ENCODE results near the gene LRRC27. TPM values are rescaled to one million over a fixed set of nuclear protein-coding genes. Genes with fewer than 3 reads are reported as not detected.

Gene LRRC27
- total RNA-seq, 2 experiments from 2014 or later, result 2.4 to 2.8 TPM

DNA sequence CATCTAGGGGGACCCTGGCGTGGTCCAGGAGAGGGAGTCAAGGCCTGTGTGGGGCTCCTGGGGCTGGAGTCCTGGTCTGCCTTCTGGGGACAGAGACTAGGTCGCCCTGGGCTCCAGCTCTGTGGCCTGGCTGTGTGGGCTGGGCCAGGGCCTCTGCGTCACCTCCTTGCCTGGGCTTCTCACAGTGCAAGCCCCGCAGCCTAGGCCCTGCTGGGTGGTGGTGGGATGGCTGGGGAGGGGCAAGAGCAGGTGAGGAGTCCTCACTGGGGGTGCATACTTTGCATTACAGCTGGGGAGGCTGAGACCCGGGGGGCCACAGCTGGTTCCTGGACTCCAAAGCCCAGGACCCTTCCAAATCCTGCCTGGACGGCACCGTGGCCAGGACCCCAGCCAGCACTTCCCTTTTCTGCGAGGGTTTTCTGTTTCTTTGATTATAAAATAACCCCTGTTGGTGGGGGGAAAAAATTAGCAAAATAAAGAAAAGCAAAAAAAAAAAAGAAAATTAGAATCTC is 88.5 kb downstream of the LRRC27 start:
- Histone ChIP-seq H3K27me3 (ENCODE audit: control insufficient read depth in 1 of 2, insufficient read depth in 2 of 2, low read length in 2 of 2) (no peaks in the 10 kb centered on the region), H3K4me1 (ENCODE audit: insufficient read depth, low read length) (peaks cover 49% of the 10 kb centered on the region), H3K9me3 (ENCODE audit: control insufficient read depth in 1 of 2, insufficient read depth in 1 of 2, low read length in 2 of 2) (peaks cover 0 to 4% of the 10 kb centered on the region in 2 experiments), H3K27ac (ENCODE audit: low read depth in 1 of 2, low read length in 2 of 2) (no peak overlapping the region), H3K36me3 (ENCODE audit: insufficient read depth, low read length) (peaks cover 3% of the 10 kb centered on the region), H3K4me3 (ENCODE audit: low read length) (no peak overlapping the region)
- peaks cover 3% of the 10 kb centered on the region for H3K36me3 Mint-ChIP-seq (ENCODE audit: low read depth)
- no peak overlapping the region for H3K27ac Mint-ChIP-seq
- POLR2A ChIA-PET, result no interaction called here
- no peak overlapping the region for H3K4me3 Mint-ChIP-seq
- H3K4me1 Mint-ChIP-seq (ENCODE audit: low read depth), result peaks cover 25% of the 10 kb centered on the region
- ATAC-seq (ENCODE audit: poor library complexity) (no peak), DNase-seq (peak in 1 of 14 experiments; percentile 35)
- intact Hi-C loops (cut with DNase I, micrococcal nuclease), result no loop called here
- no peaks in the 10 kb centered on the region for H3K27me3 Mint-ChIP-seq
- CTCF ChIA-PET, result interaction anchor here (1.1 kb wide), 1 partner anchor 26 kb away, joined by 4 read pairs; no protein-coding TSS in a partner anchor
- no peaks in the 10 kb centered on the region for H3K9me3 Mint-ChIP-seq
- TF ChIP-seq, protein P1, sequence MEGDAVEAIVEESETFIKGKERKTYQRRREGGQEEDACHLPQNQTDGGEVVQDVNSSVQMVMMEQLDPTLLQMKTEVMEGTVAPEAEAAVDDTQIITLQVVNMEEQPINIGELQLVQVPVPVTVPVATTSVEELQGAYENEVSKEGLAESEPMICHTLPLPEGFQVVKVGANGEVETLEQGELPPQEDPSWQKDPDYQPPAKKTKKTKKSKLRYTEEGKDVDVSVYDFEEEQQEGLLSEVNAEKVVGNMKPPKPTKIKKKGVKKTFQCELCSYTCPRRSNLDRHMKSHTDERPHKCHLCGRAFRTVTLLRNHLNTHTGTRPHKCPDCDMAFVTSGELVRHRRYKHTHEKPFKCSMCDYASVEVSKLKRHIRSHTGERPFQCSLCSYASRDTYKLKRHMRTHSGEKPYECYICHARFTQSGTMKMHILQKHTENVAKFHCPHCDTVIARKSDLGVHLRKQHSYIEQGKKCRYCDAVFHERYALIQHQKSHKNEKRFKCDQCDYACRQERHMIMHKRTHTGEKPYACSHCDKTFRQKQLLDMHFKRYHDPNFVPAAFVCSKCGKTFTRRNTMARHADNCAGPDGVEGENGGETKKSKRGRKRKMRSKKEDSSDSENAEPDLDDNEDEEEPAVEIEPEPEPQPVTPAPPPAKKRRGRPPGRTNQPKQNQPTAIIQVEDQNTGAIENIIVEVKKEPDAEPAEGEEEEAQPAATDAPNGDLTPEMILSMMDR (IDR thresholded peaks at IDR 0.05), result no peak

- Mint-ChIP-seq H3K9me3 (no peaks in the 10 kb centered on the region), H3K4me3 (peak overlapping the region; percentile 20), H3K36me3 (ENCODE audit: low read depth) (no peaks in the 10 kb centered on the region), H3K27ac (peak overlapping the region; percentile 27), H3K27me3 (no peaks in the 10 kb centered on the region), H3K4me1 (ENCODE audit: low read depth) (peaks cover 23% of the 10 kb centered on the region)
- ChIA-PET CTCF (interaction anchor here (1.1 to 1.2 kb wide), 2 partner anchors 22 to 25 kb away, joined by 3 to 4 read pairs; no protein-coding TSS in a partner anchor), POLR2A (no interaction called here)
- TF ChIP-seq, protein P1 (IDR thresholded peaks at IDR 0.05), result no peak
- H3K36me3 ChIP-seq (ENCODE audit: insufficient read depth, low read length), result peaks cover 3% of the 10 kb centered on the region
- ATAC-seq (ENCODE audit: poor library complexity) (peak; percentile 60), DNase-seq (peak in 4 of 14 experiments; percentile 21 to 54 (median 49))
- peaks cover 0 to 10% of the 10 kb centered on the region in 2 experiments for H3K9me3 ChIP-seq (ENCODE audit: control insufficient read depth in 1 of 2, insufficient read depth in 1 of 2, low read length in 2 of 2)
- H3K4me3 ChIP-seq (ENCODE audit: low read length), result peak overlapping the region; percentile 3
- peaks cover 49% of the 10 kb centered on the region for H3K4me1 ChIP-seq (ENCODE audit: insufficient read depth, low read length)
- intact Hi-C loops (cut with DNase I, micrococcal nuclease), result no loop called here
- H3K27me3 ChIP-seq (ENCODE audit: control insufficient read depth in 1 of 2, insufficient read depth in 2 of 2, low read length in 2 of 2), result no peaks in the 10 kb centered on the region
- H3K27ac ChIP-seq (ENCODE audit: low read depth in 1 of 2, low read length in 2 of 2), result peak overlapping the region in 1 of 2 donors; percentile 44
These were observed 89.2 kb downstream of the LRRC27 start for GRCh38 chr10:132420981-132421846.

- Mint-ChIP-seq H3K27ac (peak overlapping the region; percentile 76), H3K4me1 (ENCODE audit: low read depth) (peaks cover 23% of the 10 kb centered on the region), H3K36me3 (ENCODE audit: low read depth) (no peaks in the 10 kb centered on the region), H3K4me3 (peak overlapping the region; percentile 46), H3K27me3 (no peaks in the 10 kb centered on the region), H3K9me3 (no peaks in the 10 kb centered on the region)
- ChIA-PET CTCF (interaction anchor here (1.2 kb wide), 1 partner anchor 21 kb away, joined by 3 read pairs; no protein-coding TSS in a partner anchor), POLR2A (interaction anchor here (1.0 kb wide), 1 partner anchor 12 kb away, joined by 3 read pairs; no protein-coding TSS in a partner anchor)
- Histone ChIP-seq H3K9me3 (ENCODE audit: control insufficient read depth in 1 of 2, insufficient read depth in 1 of 2, low read length in 2 of 2) (peaks cover 0 to 10% of the 10 kb centered on the region in 2 experiments), H3K27ac (ENCODE audit: low read depth in 1 of 2, low read length in 2 of 2) (peak overlapping the region in 1 of 2 donors; percentile 44), H3K36me3 (ENCODE audit: insufficient read depth, low read length) (peaks cover 3% of the 10 kb centered on the region), H3K27me3 (ENCODE audit: control insufficient read depth in 1 of 2, insufficient read depth in 2 of 2, low read length in 2 of 2) (no peaks in the 10 kb centered on the region), H3K4me3 (ENCODE audit: low read length) (peak overlapping the region; percentile 3), H3K4me1 (ENCODE audit: insufficient read depth, low read length) (peaks cover 42% of the 10 kb centered on the region)
- DNase-seq (no peak), ATAC-seq (ENCODE audit: poor library complexity) (no peak)
- TF ChIP-seq, protein P1 (IDR thresholded peaks at IDR 0.05), result no peak
- intact Hi-C loops (cut with DNase I, micrococcal nuclease), result no loop called here
These were observed 90.1 kb downstream of the LRRC27 start for GRCh38 chr10:132421847-132422751.
